HepG2 (cell line): Measurements from ENCODE around the gene BTBD7. TPM values are rescaled to one million over a fixed set of nuclear protein-coding genes. Genes with fewer than 3 reads are reported as not detected.

Experiments used
- ARNT2 ChIP-seq: sonication (generic); formaldehyde crosslinking; IDR thresholded peaks from 2 replicates; pipeline ENCODE4 v1.8.0; 2022; ENCODE audit warnings: mild to moderate bottlenecking, low read depth, missing genetic modification reagents, moderate library complexity
- ATF6 ChIP-seq: sonication (generic); formaldehyde crosslinking; conservative IDR thresholded peaks from 2 replicates; pipeline ENCODE4 v1.4.0; 2020; ENCODE audit warnings: missing genetic modification reagents
- CREBL2 ChIP-seq: sonication (generic); formaldehyde crosslinking; IDR thresholded peaks from 2 replicates; pipeline ENCODE4 v1.8.1; 2023; ENCODE audit warnings: missing genetic modification reagents, mild to moderate bottlenecking, borderline replicate concordance
- ELF3 ChIP-seq: IDR thresholded peaks from 2 replicates; pipeline ENCODE4 v1.6.1; 2016; ENCODE audit warnings: missing genetic modification reagents, missing compliant biosample characterization
- MAF1 ChIP-seq: sonication (generic); formaldehyde crosslinking; IDR thresholded peaks from 2 replicates; pipeline ENCODE4 v1.5.0; 2020; ENCODE audit warnings: missing genetic modification reagents, borderline replicate concordance
- MATR3 ChIP-seq: sonication (generic); formaldehyde crosslinking; IDR thresholded peaks from 2 replicates; pipeline ENCODE4 v1.4.0; 2020; ENCODE audit warnings: missing genetic modification reagents
- RBM22 ChIP-seq: fragments of 200-400 bp; formaldehyde crosslinking; optimal IDR thresholded peaks from 2 replicates; pipeline ENCODE3; 2017; ENCODE audit warnings: mild to moderate bottlenecking, low read length, moderate library complexity
- RCOR2 ChIP-seq: IDR thresholded peaks from 2 replicates; pipeline ENCODE4 v1.6.1; 2016; ENCODE audit warnings: missing biosample characterization, missing genetic modification reagents
- SRF ChIP-seq: IDR thresholded peaks from 2 replicates; pipeline ENCODE4 v1.6.1; 2011; ENCODE audit warnings: mild to moderate bottlenecking, low read depth, low read length, moderate library complexity
- TCF12 ChIP-seq, 2 experiments: fragments of 450-650 bp in 1 of 2; sonication (generic) in 1 of 2; formaldehyde crosslinking in 1 of 2; IDR thresholded peaks; 2 replicates each; pipeline versions ENCODE4 v1.6.1 to v1.8.0; 2017 to 2022; ENCODE audit warnings: antibody characterized with exemption in 1 of 2, mild to moderate bottlenecking in 1 of 2, missing genetic modification reagents in 1 of 2, moderate library complexity in 1 of 2
- ZBTB14 ChIP-seq: sonication (generic); formaldehyde crosslinking; IDR thresholded peaks from 2 replicates; pipeline ENCODE4 v1.4.0; 2020; ENCODE audit warnings: missing genetic modification reagents
- ZFP36L2 ChIP-seq: sonication (generic); formaldehyde crosslinking; IDR thresholded peaks from 2 replicates; pipeline ENCODE4 v1.4.0; 2020; ENCODE audit warnings: missing genetic modification reagents
- ZMYM2 ChIP-seq: sonication (generic); formaldehyde crosslinking; IDR thresholded peaks from 2 replicates; pipeline ENCODE4 v1.8.0; 2022; ENCODE audit warnings: mild to moderate bottlenecking, missing genetic modification reagents
- ZNF101 ChIP-seq: sonication (generic); formaldehyde crosslinking; IDR thresholded peaks from 2 replicates; pipeline ENCODE4 v1.4.0; 2020; ENCODE audit warnings: mild to moderate bottlenecking, low read depth, missing genetic modification reagents, borderline replicate concordance
- ZNF33B ChIP-seq: sonication (generic); formaldehyde crosslinking; IDR thresholded peaks from 2 replicates; pipeline ENCODE4 v1.5.1; 2020; ENCODE audit warnings: mild to moderate bottlenecking, missing genetic modification reagents
- ZNF441 ChIP-seq: sonication (generic); formaldehyde crosslinking; IDR thresholded peaks from 2 replicates; pipeline ENCODE4 v1.7.0; 2021; ENCODE audit warnings: missing genetic modification reagents, borderline replicate concordance
- ZNF510 ChIP-seq: sonication (generic); formaldehyde crosslinking; IDR thresholded peaks from 2 replicates; pipeline ENCODE4 v1.4.0; 2020; ENCODE audit warnings: low read depth, mild to moderate bottlenecking, missing genetic modification reagents
- ZNF530 ChIP-seq: sonication (generic); formaldehyde crosslinking; IDR thresholded peaks from 2 replicates; pipeline ENCODE4 v1.5.0; 2020; ENCODE audit warnings: low read depth, mild to moderate bottlenecking, missing genetic modification reagents
- ZNF619 ChIP-seq: sonication (generic); formaldehyde crosslinking; IDR thresholded peaks from 2 replicates; pipeline ENCODE4 v1.4.0; 2020; ENCODE audit warnings: mild to moderate bottlenecking, missing genetic modification reagents
- ZNF7 ChIP-seq: IDR thresholded peaks from 2 replicates; pipeline ENCODE4 v1.6.1; 2016; ENCODE audit warnings: missing biosample characterization, missing genetic modification reagents
- ZNF768 ChIP-seq: sonication (generic); formaldehyde crosslinking; IDR thresholded peaks from 2 replicates; pipeline ENCODE4 v1.4.0; 2020; ENCODE audit warnings: missing genetic modification reagents
- ZNF816 ChIP-seq: sonication (generic); formaldehyde crosslinking; IDR thresholded peaks from 2 replicates; pipeline ENCODE4 v1.8.0; 2022; ENCODE audit warnings: missing genetic modification reagents, mild to moderate bottlenecking, borderline replicate concordance
- ZSCAN29 ChIP-seq: sonication (generic); formaldehyde crosslinking; conservative IDR thresholded peaks from 2 replicates; pipeline ENCODE4 v1.4.0; 2020; ENCODE audit warnings: mild to moderate bottlenecking, missing genetic modification reagents
- polyA plus RNA-seq, 8 experiments: library from polyadenylated mRNA; depleted of rRNA in 3 of 8; stranded (reverse) in 7 of 8; unstranded in 1 of 8; fragments of >200 nt; fragmentation: Illumina TruSeq in 4 of 8; extraction: Trizol in 4 of 8; gene quantifications; 2 replicates each; pipeline versions ENCODE4 v1.2.1 to v1.2.3, GENCODE V29; 2011 to 2016; ENCODE audit warnings: low read depth in 4 of 8, missing spikeins in 1 of 8, mixed read lengths in 1 of 8; ENCODE audit not compliant: insufficient read depth in 1 of 8
- total RNA-seq, 5 experiments: library from RNA; depleted of rRNA; stranded (reverse); fragments of >200 nt; fragmentation: Illumina TruSeq; extraction: Trizol; gene quantifications; 2 replicates each; pipeline ENCODE4 v1.2.3, GENCODE V29; 2016; ENCODE audit warnings: low read depth in 1 of 5

The BTBD7 gene
- total and polyA plus RNA-seq, 2 of the 13 experiments (the other 11 are each of a cell fraction or from before 2014, with no cell fraction given): 11.6 to 15.2 TPM

- TF ChIP-seq ZNF619 (CRISPR knock-in tag) (peak; percentile 82; the same call in 1 of the 2 replicates), ZNF768 (CRISPR knock-in tag) (no peak; the same call in 1 of the 2 replicates), ZNF816 (CRISPR knock-in tag) (peak; percentile 79; the same call in 1 of the 2 replicates), TCF12 (IDR thresholded peaks at IDR 0.05) (no peak), TCF12 (CRISPR knock-in tag; IDR thresholded peaks at IDR 0.05) (peak; percentile 59; the same call in 1 of the 2 replicates), RBM22 (no peak), ZNF510 (CRISPR knock-in tag) (no peak), ZMYM2 (CRISPR knock-in tag) (no peak), ZFP36L2 (no peak), ZNF7 (0 out of 2 replicates have a peak, but pooled peaks have one; percentile 25), ELF3 (CRISPR knock-in tag) (peak; percentile 98), ZNF441 (peak; percentile 22; the same call in 1 of the 2 replicates), ARNT2 (CRISPR knock-in tag) (no peak; the same call in 1 of the 2 replicates), ATF6 (no peak), RCOR2 (no peak), ZNF530 (CRISPR knock-in tag) (no peak), ZNF101 (CRISPR knock-in tag) (no peak), MATR3 (CRISPR knock-in tag) (no peak), ZNF33B (peak; percentile 74; the same call in 1 of the 2 replicates), SRF (no peak), ZBTB14 (no peak), CREBL2 (CRISPR knock-in tag) (0 out of 2 replicates have a peak, but pooled peaks have one; percentile 52), ZSCAN29 (CRISPR knock-in tag) (no peak; the same call in 1 of the 2 replicates), MAF1 (CRISPR knock-in tag) (no peak)
Observed at GRCh38 chr14:93206793-93207467, 125.9 kb downstream of the BTBD7 start, which contains the start of the genes GON7 and UBR7 (continued).
